Karpas-422 (cell line): Measurements from ENCODE around the gene PXN. TPM values are rescaled to one million over a fixed set of nuclear protein-coding genes. Genes with fewer than 3 reads are reported as not detected.

Source experiments
- DNase-seq: peaks from one replicate; pipeline ENCODE4 v3.0.0-alpha.2; 2015
- H2AFZ ChIP-seq: fragments of 200-600 bp; sonication (generic); 2 replicates; pipeline ENCODE4 v1.6.1; 2014; ENCODE audit warnings: antibody characterized with exemption, low read length, mixed read lengths
- H3K27ac ChIP-seq: fragments of 200-600 bp; sonication (generic); 2 replicates; pipeline ENCODE4 v1.5.1; 2014; ENCODE audit warnings: mild to moderate bottlenecking, low read length, moderate library complexity
- H3K27me3 ChIP-seq: fragments of 200-600 bp; sonication (generic); 2 replicates; pipeline ENCODE4 v1.6.1; 2014; ENCODE audit warnings: low read length, mixed read lengths
- H3K36me3 ChIP-seq: fragments of 200-600 bp; sonication (generic); 2 replicates; pipeline ENCODE4 v1.6.1; 2014; ENCODE audit warnings: low read length, mixed read lengths; ENCODE audit not compliant: insufficient read depth
- H3K4me1 ChIP-seq: fragments of 200-600 bp; sonication (generic); 2 replicates; pipeline ENCODE4 v1.6.1; 2014; ENCODE audit warnings: mild to moderate bottlenecking, low read length, mixed read lengths
- H3K4me2 ChIP-seq: fragments of 200-600 bp; sonication (generic); 2 replicates; pipeline ENCODE4 v1.6.1; 2014; ENCODE audit warnings: low read length, low read depth, mild to moderate bottlenecking; ENCODE audit not compliant: poor library complexity, severe bottlenecking
- H3K4me3 ChIP-seq: fragments of 200-600 bp; sonication (generic); 2 replicates; pipeline ENCODE4 v1.5.1; 2014; ENCODE audit warnings: mild to moderate bottlenecking, antibody characterized with exemption, low read length, mixed read lengths
- H3K79me2 ChIP-seq: fragments of 200-600 bp; sonication (generic); 2 replicates; pipeline ENCODE4 v1.6.1; 2014; ENCODE audit warnings: mild to moderate bottlenecking, low read length, mixed read lengths
- H3K9ac ChIP-seq: fragments of 200-600 bp; sonication (generic); 2 replicates; pipeline ENCODE4 v1.6.0; 2014; ENCODE audit warnings: low read length
- H3K9me2 ChIP-seq: fragments of 200-600 bp; sonication (generic), shearing (Covaris generic); replicated peaks from 2 replicates; pipeline ENCODE4 v1.6.0; 2014; ENCODE audit warnings: mild to moderate bottlenecking, low read length, moderate library complexity; ENCODE audit not compliant: insufficient read depth
- H3K9me3 ChIP-seq: fragments of 300-700, 200-600 bp; sonication (generic); 2 replicates; pipeline ENCODE4 v1.6.1; 2014; ENCODE audit warnings: low read length, mixed read lengths
- H4K20me1 ChIP-seq: fragments of 200-600 bp; sonication (generic); 2 replicates; pipeline ENCODE4 v1.6.1; 2014; ENCODE audit warnings: mild to moderate bottlenecking, antibody characterized with exemption, low read length, low read depth; ENCODE audit not compliant: insufficient read depth
- total RNA-seq: library from RNA; depleted of rRNA; stranded (reverse); fragments of >200 nt; shearing (Covaris generic); gene quantifications from 2 replicates; pipeline ENCODE4 v1.2.3, GENCODE V29; 2014; ENCODE audit warnings: low replicate concordance

PXN gene
- total RNA-seq, 1 experiment from 2014 or later, result 2.5 TPM

GRCh38 chr12:120180975-120181374 lies 84.6 kb downstream of the PXN start:
- Histone ChIP-seq H4K20me1 (no peaks in the 10 kb centered on the region), H3K9me2 (no peaks in the 10 kb centered on the region), H2AFZ (no peak overlapping the region), H3K4me3 (no peak overlapping the region), H3K27me3 (no peaks in the 10 kb centered on the region), H3K9ac (no peak overlapping the region), H3K4me2 (no peak overlapping the region), H3K4me1 (peaks cover 5% of the 10 kb centered on the region), H3K27ac (no peak overlapping the region), H3K36me3 (peaks cover 40% of the 10 kb centered on the region), H3K9me3 (no peaks in the 10 kb centered on the region), H3K79me2 (peaks cover 45% of the 10 kb centered on the region)
- no peak for DNase-seq

GRCh38 chr12:120175537-120175936 lies 90.0 kb downstream of the PXN start:
- Histone ChIP-seq H3K27ac (peak overlapping the region; percentile 31), H3K4me1 (peaks cover 16% of the 10 kb centered on the region), H3K4me3 (no peak overlapping the region), H3K9ac (no peak overlapping the region), H3K9me2 (no peaks in the 10 kb centered on the region), H3K9me3 (no peaks in the 10 kb centered on the region), H3K27me3 (no peaks in the 10 kb centered on the region), H4K20me1 (no peaks in the 10 kb centered on the region), H3K36me3 (peaks cover 41% of the 10 kb centered on the region), H2AFZ (no peak overlapping the region), H3K79me2 (no peaks in the 10 kb centered on the region), H3K4me2 (no peak overlapping the region)
- DNase-seq, result no peak

- Histone ChIP-seq H3K27me3 (no peaks in the 10 kb centered on the region), H3K27ac (peak overlapping the region; percentile 31), H3K36me3 (peaks cover 44% of the 10 kb centered on the region), H3K4me3 (no peak overlapping the region), H3K4me1 (peaks cover 16% of the 10 kb centered on the region), H3K79me2 (no peaks in the 10 kb centered on the region), H3K9me2 (no peaks in the 10 kb centered on the region), H3K9ac (no peak overlapping the region), H2AFZ (no peak overlapping the region), H3K9me3 (no peaks in the 10 kb centered on the region), H4K20me1 (no peaks in the 10 kb centered on the region), H3K4me2 (peak overlapping the region; percentile 20)
- peak; percentile 61 for DNase-seq
These were observed 90.5 kb downstream of the PXN start for GRCh38 chr12:120175062-120175461.

GRCh38 chr12:120172053-120172452 lies 93.5 kb downstream of the PXN start:
- Histone ChIP-seq H4K20me1 (no peaks in the 10 kb centered on the region), H3K4me1 (peaks cover 22% of the 10 kb centered on the region), H3K4me3 (no peak overlapping the region), H3K9me3 (no peaks in the 10 kb centered on the region), H3K9me2 (no peaks in the 10 kb centered on the region), H3K4me2 (no peak overlapping the region), H3K27me3 (no peaks in the 10 kb centered on the region), H3K27ac (no peak overlapping the region), H2AFZ (no peak overlapping the region), H3K9ac (no peak overlapping the region), H3K79me2 (peaks cover 3% of the 10 kb centered on the region; the same call in 1 of the 2 replicates), H3K36me3 (peaks cover 49% of the 10 kb centered on the region)
- DNase-seq, result no peak

GRCh38 chr12:120170631-120171030 lies 94.9 kb downstream of the PXN start:
- Histone ChIP-seq H3K4me3 (no peak overlapping the region), H3K4me1 (peaks cover 21% of the 10 kb centered on the region), H3K79me2 (peaks cover 3% of the 10 kb centered on the region; the same call in 1 of the 2 replicates), H3K9me2 (no peaks in the 10 kb centered on the region), H3K27me3 (no peaks in the 10 kb centered on the region), H4K20me1 (no peaks in the 10 kb centered on the region), H2AFZ (no peak overlapping the region), H3K36me3 (peaks cover 41% of the 10 kb centered on the region), H3K27ac (no peak overlapping the region), H3K4me2 (no peak overlapping the region), H3K9me3 (no peaks in the 10 kb centered on the region), H3K9ac (no peak overlapping the region)
- DNase-seq, result no peak

- DNase-seq, result no peak
- H3K36me3 ChIP-seq, result peaks cover 35% of the 10 kb centered on the region
- H4K20me1 ChIP-seq, result no peaks in the 10 kb centered on the region
These were observed 95.6 kb downstream of the PXN start for GRCh38 chr12:120169946-120170345.

GRCh38 chr12:120168337-120168736 lies 97.2 kb downstream of the PXN start:
- Histone ChIP-seq H3K9me2 (no peaks in the 10 kb centered on the region), H3K9me3 (no peaks in the 10 kb centered on the region), H3K4me1 (peaks cover 14% of the 10 kb centered on the region), H3K27ac (no peak overlapping the region), H3K4me2 (no peak overlapping the region), H3K79me2 (peaks cover 3% of the 10 kb centered on the region; the same call in 1 of the 2 replicates), H2AFZ (no peak overlapping the region), H3K9ac (no peak overlapping the region), H4K20me1 (no peaks in the 10 kb centered on the region), H3K27me3 (no peaks in the 10 kb centered on the region), H3K36me3 (peaks cover 36% of the 10 kb centered on the region), H3K4me3 (no peak overlapping the region)
- DNase-seq, result no peak

More at GRCh38 chr12:120169946-120170345, 95.6 kb downstream of the PXN start:
- H3K4me3 ChIP-seq, result no peak overlapping the region
- H2AFZ ChIP-seq, result no peak overlapping the region
- no peak overlapping the region for H3K4me2 ChIP-seq
- no peaks in the 10 kb centered on the region for H3K27me3 ChIP-seq
- H3K79me2 ChIP-seq, result peaks cover 3% of the 10 kb centered on the region; the same call in 1 of the 2 replicates
- no peaks in the 10 kb centered on the region for H3K9me3 ChIP-seq
- H3K9me2 ChIP-seq, result no peaks in the 10 kb centered on the region
- peaks cover 14% of the 10 kb centered on the region for H3K4me1 ChIP-seq
- H3K9ac ChIP-seq, result no peak overlapping the region
- no peak overlapping the region for H3K27ac ChIP-seq

GRCh38 chr12:120167529-120168095 lies 97.9 kb downstream of the PXN start:
- Histone ChIP-seq H4K20me1 (no peaks in the 10 kb centered on the region), H2AFZ (no peak overlapping the region), H3K9me3 (no peaks in the 10 kb centered on the region), H3K9me2 (no peaks in the 10 kb centered on the region), H3K27me3 (no peaks in the 10 kb centered on the region), H3K79me2 (peaks cover 3% of the 10 kb centered on the region; the same call in 1 of the 2 replicates), H3K36me3 (peaks cover 41% of the 10 kb centered on the region), H3K4me3 (no peak overlapping the region), H3K27ac (0 out of 2 replicates have a peak overlapping the region, but pooled peaks have one; percentile 18), H3K4me2 (no peak overlapping the region), H3K9ac (no peak overlapping the region), H3K4me1 (peaks cover 14% of the 10 kb centered on the region)
- DNase-seq, result no peak
